ENCODE data around the gene H1-8.

Gene H1-8

DNA sequence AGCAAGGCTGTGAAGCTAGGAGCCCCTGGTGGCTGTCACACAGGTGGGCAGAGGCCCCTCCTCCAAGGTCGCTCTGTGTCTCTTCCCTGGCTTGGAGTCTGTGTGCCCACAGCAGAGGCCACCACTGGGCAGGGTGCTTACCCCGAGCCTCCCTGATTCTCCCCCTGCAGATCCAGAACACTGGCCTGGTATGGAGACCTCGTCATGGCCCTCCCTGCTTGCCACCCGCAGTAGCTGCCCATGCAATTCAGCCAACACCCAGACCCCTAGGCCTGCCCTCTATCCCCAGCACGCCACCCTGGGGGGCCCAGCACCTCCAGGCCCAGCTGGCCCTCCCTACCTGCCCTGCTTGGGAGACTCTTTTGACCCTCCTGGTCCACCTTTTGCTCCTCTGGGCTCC is 20.0 kb upstream of the H1-8 start:
- H3K36me3 ChIP-seq (ENCODE audit: control insufficient read depth, insufficient read depth, low read length): no peaks in the 10 kb centered on the region
- no peak overlapping the region for H3K27ac ChIP-seq (ENCODE audit: low read length)
- WGBS (ENCODE audit: insufficient coverage, insufficient read length): no CpG with 5 or more reads among the region's 5 CpGs
- no peak for DNase-seq (ENCODE audit: low read depth, low spot score)
- H3K4me1 ChIP-seq (ENCODE audit: control insufficient read depth, insufficient read depth, low read length): peaks cover 1% of the 10 kb centered on the region; the same call in 1 of the 2 replicates
- no peak overlapping the region for H3K4me3 ChIP-seq (ENCODE audit: low read length)
- H3K9me3 ChIP-seq (ENCODE audit: control insufficient read depth, insufficient read depth, low read length): no peaks in the 10 kb centered on the region
- H3K27me3 ChIP-seq (ENCODE audit: control insufficient read depth, insufficient read depth, low read length): no peaks in the 10 kb centered on the region

GRCh38 chr3:129524081-129524480 is 18.9 kb upstream of the H1-8 start:
- no peaks in the 10 kb centered on the region for H3K36me3 ChIP-seq (ENCODE audit: control insufficient read depth, insufficient read depth, low read length)
- no CpG with 5 or more reads among the region's 4 CpGs for WGBS (ENCODE audit: insufficient coverage, insufficient read length)
- DNase-seq (ENCODE audit: low read depth, low spot score): no peak
- H3K9me3 ChIP-seq (ENCODE audit: control insufficient read depth, insufficient read depth, low read length): no peaks in the 10 kb centered on the region
- no peaks in the 10 kb centered on the region for H3K27me3 ChIP-seq (ENCODE audit: control insufficient read depth, insufficient read depth, low read length)
- H3K4me1 ChIP-seq (ENCODE audit: control insufficient read depth, insufficient read depth, low read length): peaks cover 1% of the 10 kb centered on the region; the same call in 1 of the 2 replicates
- no peak overlapping the region for H3K27ac ChIP-seq (ENCODE audit: low read length)
- no peak overlapping the region for H3K4me3 ChIP-seq (ENCODE audit: low read length)

DNA sequence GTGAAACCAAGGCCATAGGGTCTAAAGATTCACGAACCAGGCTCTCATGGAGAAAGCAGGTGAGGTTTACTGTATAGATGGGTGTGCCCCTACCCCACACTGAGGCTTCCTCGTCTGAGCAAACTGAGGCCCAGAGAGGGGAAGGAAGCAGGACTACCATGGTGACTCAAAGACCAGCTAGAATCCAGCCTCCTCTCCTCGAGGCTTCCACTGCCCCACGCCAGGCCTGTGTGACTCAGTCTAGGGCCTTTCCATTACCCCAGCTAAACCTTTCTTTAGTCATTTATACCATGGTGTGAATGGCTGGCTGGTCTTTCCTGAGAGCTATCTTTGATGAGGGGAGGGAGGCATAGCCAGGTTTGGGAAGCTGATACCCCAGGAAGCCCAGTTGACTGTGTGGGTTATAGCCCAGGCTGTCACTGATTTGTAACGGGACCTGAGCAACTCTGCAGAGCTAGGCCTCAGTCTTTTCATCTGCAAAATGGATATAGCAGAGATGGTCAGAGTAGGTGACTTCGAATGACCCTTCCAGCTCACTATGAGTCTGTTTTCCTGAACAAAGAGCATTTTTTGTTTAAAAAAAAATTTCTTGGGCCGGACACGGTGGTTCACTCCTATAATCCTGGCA is 17.5 kb upstream of the H1-8 start:
- no peak for DNase-seq (ENCODE audit: low read depth, low spot score)
- Histone ChIP-seq H3K36me3 (ENCODE audit: control insufficient read depth, insufficient read depth, low read length) (no peaks in the 10 kb centered on the region), H3K27me3 (ENCODE audit: control insufficient read depth, insufficient read depth, low read length) (no peaks in the 10 kb centered on the region), H3K27ac (ENCODE audit: low read length) (no peak overlapping the region), H3K9me3 (ENCODE audit: control insufficient read depth, insufficient read depth, low read length) (no peaks in the 10 kb centered on the region), H3K4me1 (ENCODE audit: control insufficient read depth, insufficient read depth, low read length) (peaks cover 1% of the 10 kb centered on the region), H3K4me3 (ENCODE audit: low read length) (no peak overlapping the region)
- WGBS (ENCODE audit: insufficient coverage, insufficient read length): no CpG with 5 or more reads among the region's 8 CpGs

DNA sequence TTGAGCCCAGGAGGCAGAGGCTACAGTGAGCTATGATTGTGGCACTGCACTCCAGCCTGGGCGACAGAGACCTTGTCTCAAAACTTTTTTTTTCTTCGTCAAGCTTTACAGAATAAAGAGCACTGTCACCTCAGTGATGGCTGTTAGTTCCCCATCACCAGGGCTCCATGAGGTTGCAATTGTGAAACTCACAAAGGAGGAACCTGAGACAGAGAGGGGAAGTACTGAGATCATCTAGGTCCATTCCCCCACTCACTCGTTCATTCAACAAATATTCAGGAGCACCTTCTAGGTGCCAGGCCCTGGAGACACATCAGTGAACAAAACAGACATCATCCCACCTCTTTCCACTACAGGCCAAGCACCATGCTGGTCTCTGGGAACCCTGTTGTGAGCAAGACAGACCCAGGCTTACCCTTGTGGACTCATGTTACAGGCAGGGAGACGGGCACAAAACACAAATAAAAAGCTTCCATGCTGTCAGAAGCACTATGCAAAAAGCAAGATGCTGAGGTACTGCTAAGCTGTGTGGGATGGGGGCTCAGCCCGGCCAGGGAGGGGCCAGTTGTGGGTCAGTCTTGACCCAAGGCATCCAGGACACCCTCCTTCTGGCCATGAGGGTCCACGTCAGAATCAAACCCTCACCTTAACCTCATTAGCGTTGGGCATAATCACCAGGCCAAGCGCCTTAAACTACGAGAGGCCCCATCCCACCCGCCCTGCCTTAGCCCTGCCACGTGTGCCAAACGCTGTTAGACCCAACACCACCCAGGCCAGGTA is 16.7 kb upstream of the H1-8 start:
- DNase-seq (ENCODE audit: low read depth, low spot score): no peak
- H3K27ac ChIP-seq (ENCODE audit: low read length): no peak overlapping the region
- no peaks in the 10 kb centered on the region for H3K27me3 ChIP-seq (ENCODE audit: control insufficient read depth, insufficient read depth, low read length)
- peaks cover 5% of the 10 kb centered on the region for H3K4me1 ChIP-seq (ENCODE audit: control insufficient read depth, insufficient read depth, low read length)
- no peak overlapping the region for H3K4me3 ChIP-seq (ENCODE audit: low read length)
- H3K36me3 ChIP-seq (ENCODE audit: control insufficient read depth, insufficient read depth, low read length): no peaks in the 10 kb centered on the region
- WGBS (ENCODE audit: insufficient coverage, insufficient read length): no CpG with 5 or more reads among the region's 12 CpGs
- H3K9me3 ChIP-seq (ENCODE audit: control insufficient read depth, insufficient read depth, low read length): no peaks in the 10 kb centered on the region

DNA sequence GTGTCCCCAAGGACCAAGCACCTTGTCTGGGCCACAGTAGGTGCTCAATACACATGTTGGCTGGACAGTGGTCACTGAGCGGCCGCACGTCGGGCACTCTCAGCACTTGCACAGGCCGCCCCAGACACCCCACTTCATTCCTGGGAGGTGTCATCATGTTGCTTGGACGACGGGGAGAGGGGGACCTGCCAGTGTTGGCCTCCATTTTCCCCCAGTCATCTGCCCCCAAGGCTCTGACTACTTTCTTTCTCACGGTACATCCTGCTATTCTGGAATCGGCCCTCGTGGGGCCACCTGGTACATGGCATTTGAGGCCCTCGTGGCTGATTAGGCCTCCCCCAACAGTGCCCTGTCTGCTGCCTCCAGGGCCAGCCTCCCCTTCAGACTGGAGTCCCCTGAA is 15.7 kb upstream of the H1-8 start:
- Histone ChIP-seq H3K27ac (ENCODE audit: low read length) (no peak overlapping the region), H3K4me1 (ENCODE audit: control insufficient read depth, insufficient read depth, low read length) (peaks cover 5% of the 10 kb centered on the region), H3K27me3 (ENCODE audit: control insufficient read depth, insufficient read depth, low read length) (no peaks in the 10 kb centered on the region), H3K36me3 (ENCODE audit: control insufficient read depth, insufficient read depth, low read length) (no peaks in the 10 kb centered on the region), H3K4me3 (ENCODE audit: low read length) (no peak overlapping the region), H3K9me3 (ENCODE audit: control insufficient read depth, insufficient read depth, low read length) (no peaks in the 10 kb centered on the region)
- DNase-seq (ENCODE audit: low read depth, low spot score): no peak
- whole genome bisulfite sequencing (ENCODE audit: insufficient coverage, insufficient read length): no CpG with 5 or more reads among the region's 11 CpGs

DNA sequence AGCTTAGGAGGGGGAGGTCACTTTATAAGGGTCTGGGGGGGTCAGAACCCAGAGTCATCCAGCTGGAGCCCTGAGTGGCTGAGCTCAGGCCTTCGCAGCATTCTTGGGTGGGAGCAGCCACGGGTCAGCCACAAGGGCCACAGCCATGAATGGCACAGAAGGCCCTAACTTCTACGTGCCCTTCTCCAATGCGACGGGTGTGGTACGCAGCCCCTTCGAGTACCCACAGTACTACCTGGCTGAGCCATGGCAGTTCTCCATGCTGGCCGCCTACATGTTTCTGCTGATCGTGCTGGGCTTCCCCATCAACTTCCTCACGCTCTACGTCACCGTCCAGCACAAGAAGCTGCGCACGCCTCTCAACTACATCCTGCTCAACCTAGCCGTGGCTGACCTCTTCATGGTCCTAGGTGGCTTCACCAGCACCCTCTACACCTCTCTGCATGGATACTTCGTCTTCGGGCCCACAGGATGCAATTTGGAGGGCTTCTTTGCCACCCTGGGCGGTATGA is 14.3 kb upstream of the H1-8 start, which contains the start of gene RHO:
RHO (plus strand) TSS at position 51 of the 512 bp plus-strand sequence; CDS start at position 146, 95 bp downstream.
- Histone ChIP-seq H3K27me3 (ENCODE audit: control insufficient read depth, insufficient read depth, low read length) (no peaks in the 10 kb centered on the region), H3K4me1 (ENCODE audit: control insufficient read depth, insufficient read depth, low read length) (peaks cover 5% of the 10 kb centered on the region), H3K4me3 (ENCODE audit: low read length) (no peak within 1 kb of the TSS), H3K9me3 (ENCODE audit: control insufficient read depth, insufficient read depth, low read length) (no peaks in the 10 kb centered on the region), H3K27ac (ENCODE audit: low read length) (no peak within 1 kb of the TSS), H3K36me3 (ENCODE audit: control insufficient read depth, insufficient read depth, low read length) (no peaks in the 10 kb centered on the region)
- DNase-seq (ENCODE audit: low read depth, low spot score): no peak
- no CpG with 5 or more reads among the region's 18 CpGs for WGBS (ENCODE audit: insufficient coverage, insufficient read length)

GRCh38 chr3:129529436-129530210 is 13.4 kb upstream of the H1-8 start:
- no peaks in the 10 kb centered on the region for H3K9me3 ChIP-seq (ENCODE audit: control insufficient read depth, insufficient read depth, low read length)
- no peaks in the 10 kb centered on the region for H3K27me3 ChIP-seq (ENCODE audit: control insufficient read depth, insufficient read depth, low read length)
- H3K4me1 ChIP-seq (ENCODE audit: control insufficient read depth, insufficient read depth, low read length): peaks cover 5% of the 10 kb centered on the region
- no CpG with 5 or more reads among the region's 12 CpGs for WGBS (ENCODE audit: insufficient coverage, insufficient read length)
- H3K36me3 ChIP-seq (ENCODE audit: control insufficient read depth, insufficient read depth, low read length): no peaks in the 10 kb centered on the region
- no peak for DNase-seq (ENCODE audit: low read depth, low spot score)
- H3K27ac ChIP-seq (ENCODE audit: low read length): no peak overlapping the region
- H3K4me3 ChIP-seq (ENCODE audit: low read length): no peak overlapping the region

GRCh38 chr3:129530251-129530791 is 12.7 kb upstream of the H1-8 start:
- Histone ChIP-seq H3K27ac (ENCODE audit: low read length) (no peak overlapping the region), H3K4me1 (ENCODE audit: control insufficient read depth, insufficient read depth, low read length) (peaks cover 5% of the 10 kb centered on the region), H3K4me3 (ENCODE audit: low read length) (no peak overlapping the region), H3K9me3 (ENCODE audit: control insufficient read depth, insufficient read depth, low read length) (no peaks in the 10 kb centered on the region), H3K27me3 (ENCODE audit: control insufficient read depth, insufficient read depth, low read length) (no peaks in the 10 kb centered on the region), H3K36me3 (ENCODE audit: control insufficient read depth, insufficient read depth, low read length) (no peaks in the 10 kb centered on the region)
- DNase-seq (ENCODE audit: low read depth, low spot score): no peak
- WGBS (ENCODE audit: insufficient coverage, insufficient read length): no CpG with 5 or more reads among the region's 6 CpGs

- H3K9me3 ChIP-seq (ENCODE audit: control insufficient read depth, insufficient read depth, low read length): no peaks in the 10 kb centered on the region
- H3K36me3 ChIP-seq (ENCODE audit: control insufficient read depth, insufficient read depth, low read length): no peaks in the 10 kb centered on the region
- WGBS (ENCODE audit: insufficient coverage, insufficient read length): no CpG with 5 or more reads among the region's 13 CpGs
- H3K4me3 ChIP-seq (ENCODE audit: low read length): no peak overlapping the region
- DNase-seq (ENCODE audit: low read depth, low spot score): no peak
- H3K4me1 ChIP-seq (ENCODE audit: control insufficient read depth, insufficient read depth, low read length): peaks cover 5% of the 10 kb centered on the region
- H3K27ac ChIP-seq (ENCODE audit: low read length): no peak overlapping the region
- H3K27me3 ChIP-seq (ENCODE audit: control insufficient read depth, insufficient read depth, low read length): no peaks in the 10 kb centered on the region
Observed at GRCh38 chr3:129530821-129531220, 12.2 kb upstream of the H1-8 start.

- no peak overlapping the region for H3K27ac ChIP-seq (ENCODE audit: low read length)
- no peaks in the 10 kb centered on the region for H3K36me3 ChIP-seq (ENCODE audit: control insufficient read depth, insufficient read depth, low read length)
- no peak overlapping the region for H3K4me3 ChIP-seq (ENCODE audit: low read length)
- H3K4me1 ChIP-seq (ENCODE audit: control insufficient read depth, insufficient read depth, low read length): peaks cover 4% of the 10 kb centered on the region
- H3K27me3 ChIP-seq (ENCODE audit: control insufficient read depth, insufficient read depth, low read length): no peaks in the 10 kb centered on the region
- no CpG with 5 or more reads among the region's 11 CpGs for WGBS (ENCODE audit: insufficient coverage, insufficient read length)
- DNase-seq (ENCODE audit: low read depth, low spot score): no peak
- H3K9me3 ChIP-seq (ENCODE audit: control insufficient read depth, insufficient read depth, low read length): no peaks in the 10 kb centered on the region
Observed at GRCh38 chr3:129531699-129532098, 11.3 kb upstream of the H1-8 start.

Data from iPS DF 6.9 (cell line).